ENCODE results near the gene FGF22. TPM values are rescaled to one million over a fixed set of nuclear protein-coding genes. Genes with fewer than 3 reads are reported as not detected.
A peak's percentile ranks its signal among the peaks of the same experiment; 100 is the strongest.
"Not testable (repeated sequence)": the region's sequence is repeated elsewhere in the genome, so short reads cannot be mapped to it uniquely, and the experiment has no call there.

Gene FGF22
- total and polyA plus RNA-seq, 2 donors from 2014 or later: 0.19 to 0.71 TPM

DNA sequence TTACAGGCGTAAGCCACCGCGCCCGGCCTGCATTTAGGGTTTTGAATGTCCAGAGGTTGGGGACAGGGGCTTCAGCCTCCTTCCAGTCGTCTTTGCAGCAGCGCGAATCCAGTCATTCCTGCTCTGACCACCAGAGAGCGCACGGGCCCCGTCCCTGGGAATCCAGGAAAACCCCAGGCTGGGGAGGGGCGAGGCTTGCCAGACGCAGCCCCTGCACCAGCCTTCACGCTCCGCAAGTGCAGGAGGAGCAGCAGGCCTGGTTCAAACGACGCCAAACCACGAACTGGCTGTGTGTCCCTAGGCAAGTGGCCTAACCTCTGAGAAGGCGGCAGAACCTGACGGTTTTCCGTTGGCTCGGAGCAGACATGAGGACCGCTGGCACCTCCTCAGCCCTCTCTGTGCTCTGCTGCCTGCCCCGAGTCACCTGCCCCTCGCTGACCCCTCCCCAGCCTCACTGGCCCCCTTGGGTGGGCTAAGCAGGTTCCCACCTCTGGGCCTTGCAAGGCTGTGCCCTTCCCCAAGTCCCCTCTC, 25.3 kb downstream of the FGF22 start:
- Histone ChIP-seq H3K9ac (ENCODE audit: low read length in 3 of 3) (no peak overlapping the region), H3K27me3 (ENCODE audit: control insufficient read depth, insufficient read depth, low read length) (no peaks in the 10 kb centered on the region), H3K9me3 (ENCODE audit: control insufficient read depth in 2 of 3, insufficient read depth in 1 of 3, low read length in 3 of 3) (no peaks in the 10 kb centered on the region), H3K36me3 (ENCODE audit: control insufficient read depth in 2 of 3, insufficient read depth in 3 of 3, low read length in 3 of 3) (no peaks in the 10 kb centered on the region), H3K4me1 (ENCODE audit: control insufficient read depth in 2 of 3, insufficient read depth in 2 of 3, low read depth in 1 of 3, low read length in 3 of 3) (peaks cover 0 to 36% (median 8%) of the 10 kb centered on the region in 3 donors), H3K27ac (ENCODE audit: low read depth in 2 of 2, low read length in 2 of 2) (no peak overlapping the region), H3K4me3 (ENCODE audit: low read length in 3 of 3) (peak overlapping the region in 2 of 3 donors; percentile 25 to 58)
- DNase-seq (peak; percentile 86 to 94 (median 92)), FAIRE-seq (no peak)
- intact Hi-C loops (cut with DNase I): loop anchor here (5.0 kb wide), 1 partner anchor 62 kb away; no protein-coding TSS in a partner anchor
- TF ChIP-seq, protein P1, sequence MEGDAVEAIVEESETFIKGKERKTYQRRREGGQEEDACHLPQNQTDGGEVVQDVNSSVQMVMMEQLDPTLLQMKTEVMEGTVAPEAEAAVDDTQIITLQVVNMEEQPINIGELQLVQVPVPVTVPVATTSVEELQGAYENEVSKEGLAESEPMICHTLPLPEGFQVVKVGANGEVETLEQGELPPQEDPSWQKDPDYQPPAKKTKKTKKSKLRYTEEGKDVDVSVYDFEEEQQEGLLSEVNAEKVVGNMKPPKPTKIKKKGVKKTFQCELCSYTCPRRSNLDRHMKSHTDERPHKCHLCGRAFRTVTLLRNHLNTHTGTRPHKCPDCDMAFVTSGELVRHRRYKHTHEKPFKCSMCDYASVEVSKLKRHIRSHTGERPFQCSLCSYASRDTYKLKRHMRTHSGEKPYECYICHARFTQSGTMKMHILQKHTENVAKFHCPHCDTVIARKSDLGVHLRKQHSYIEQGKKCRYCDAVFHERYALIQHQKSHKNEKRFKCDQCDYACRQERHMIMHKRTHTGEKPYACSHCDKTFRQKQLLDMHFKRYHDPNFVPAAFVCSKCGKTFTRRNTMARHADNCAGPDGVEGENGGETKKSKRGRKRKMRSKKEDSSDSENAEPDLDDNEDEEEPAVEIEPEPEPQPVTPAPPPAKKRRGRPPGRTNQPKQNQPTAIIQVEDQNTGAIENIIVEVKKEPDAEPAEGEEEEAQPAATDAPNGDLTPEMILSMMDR (IDR thresholded peaks at IDR 0.05; ENCODE audit: borderline replicate concordance, extremely low read depth, insufficient read depth): peak; percentile 98

DNA sequence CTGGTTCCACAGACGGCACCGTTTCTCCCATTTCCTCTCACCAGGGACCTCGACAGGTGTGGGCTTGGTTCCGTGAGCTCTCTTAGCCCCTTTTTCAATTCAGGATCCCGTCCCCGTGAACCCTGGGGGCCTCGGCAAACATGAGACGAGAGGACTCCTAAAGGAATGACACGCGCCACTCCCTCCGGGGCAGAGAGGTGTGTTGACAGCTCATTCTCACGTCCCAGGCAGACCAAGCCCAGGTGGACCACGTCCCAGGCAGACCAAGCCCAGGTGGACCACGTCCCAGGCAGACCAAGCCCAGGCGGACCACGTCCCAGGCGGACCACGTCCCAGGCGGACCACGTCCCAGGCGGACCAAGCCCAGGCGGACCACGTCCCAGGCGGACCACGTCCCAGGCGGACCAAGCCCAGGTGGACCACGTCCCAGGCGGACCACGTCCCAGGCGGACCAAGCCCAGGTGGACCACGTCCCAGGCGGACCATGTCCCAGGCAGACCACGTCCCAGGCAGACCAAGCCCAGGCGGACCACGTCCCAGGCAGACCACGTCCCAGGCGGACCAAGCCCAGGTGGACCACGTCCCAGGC, 27.4 kb downstream of the FGF22 start:
- not testable (repeated sequence) for H3K36me3 ChIP-seq (ENCODE audit: control insufficient read depth in 2 of 3, insufficient read depth in 3 of 3, low read length in 3 of 3); FAIRE-seq; H3K9me3 ChIP-seq (ENCODE audit: control insufficient read depth in 2 of 3, insufficient read depth in 1 of 3, low read length in 3 of 3); H3K27ac ChIP-seq (ENCODE audit: low read depth in 2 of 2, low read length in 2 of 2); DNase-seq; H3K27me3 ChIP-seq (ENCODE audit: control insufficient read depth, insufficient read depth, low read length); H3K4me3 ChIP-seq (ENCODE audit: low read length in 3 of 3); H3K9ac ChIP-seq (ENCODE audit: low read length in 3 of 3)
- intact Hi-C loops (cut with DNase I): loop anchor here (5.0 kb wide), 1 partner anchor 60 kb away; no protein-coding TSS in a partner anchor
- H3K4me1 ChIP-seq (ENCODE audit: control insufficient read depth in 2 of 3, insufficient read depth in 2 of 3, low read depth in 1 of 3, low read length in 3 of 3): peaks cover 0 to 15% (median 4%) of the 10 kb centered on the region in 3 donors

DNA sequence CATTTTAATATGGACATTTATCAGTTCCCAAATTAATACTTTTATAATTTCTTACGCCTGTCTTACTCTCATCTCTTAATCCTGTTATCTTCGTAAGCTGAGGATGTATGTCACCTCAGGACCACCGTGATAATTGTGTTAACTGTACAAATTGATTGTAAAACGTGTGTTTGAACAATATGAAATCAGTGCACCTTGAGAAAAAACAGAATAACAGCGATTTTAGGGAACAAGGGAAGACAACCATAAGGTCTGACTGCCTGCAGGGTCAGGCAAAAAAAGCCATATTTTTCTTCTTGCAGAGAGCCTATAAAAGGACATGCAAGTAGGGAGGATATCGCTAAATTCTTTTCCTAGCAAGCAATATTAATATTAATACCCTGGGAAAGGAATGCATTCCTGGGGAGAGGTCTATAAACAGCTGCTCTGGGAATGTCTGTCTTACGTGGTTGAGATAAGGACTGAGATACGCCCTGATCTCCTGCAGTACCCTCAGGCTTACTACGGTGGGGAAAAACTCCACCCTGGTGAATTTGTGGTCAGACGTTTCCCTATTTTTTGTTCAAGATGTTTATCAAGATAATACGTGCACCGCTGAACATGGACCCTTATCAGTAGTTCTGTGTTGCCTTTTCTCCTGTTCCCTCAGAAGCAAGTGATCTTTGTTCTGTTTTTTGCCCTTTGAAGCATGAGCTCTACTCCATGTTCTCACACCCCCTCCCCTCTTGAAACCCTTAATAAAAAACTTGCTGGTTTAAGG, 29.2 kb downstream of the FGF22 start:
- not testable (repeated sequence) for H3K27ac ChIP-seq (ENCODE audit: low read depth in 2 of 2, low read length in 2 of 2); DNase-seq; H3K27me3 ChIP-seq (ENCODE audit: control insufficient read depth, insufficient read depth, low read length); H3K9me3 ChIP-seq (ENCODE audit: control insufficient read depth in 2 of 3, insufficient read depth in 1 of 3, low read length in 3 of 3); H3K36me3 ChIP-seq (ENCODE audit: control insufficient read depth in 2 of 3, insufficient read depth in 3 of 3, low read length in 3 of 3); H3K4me1 ChIP-seq (ENCODE audit: control insufficient read depth in 2 of 3, insufficient read depth in 2 of 3, low read depth in 1 of 3, low read length in 3 of 3); FAIRE-seq; H3K4me3 ChIP-seq (ENCODE audit: low read length in 3 of 3); H3K9ac ChIP-seq (ENCODE audit: low read length in 3 of 3)
- intact Hi-C loops (cut with DNase I): loop anchor here (5.0 kb wide), 1 partner anchor 58 kb away; no protein-coding TSS in a partner anchor

DNA sequence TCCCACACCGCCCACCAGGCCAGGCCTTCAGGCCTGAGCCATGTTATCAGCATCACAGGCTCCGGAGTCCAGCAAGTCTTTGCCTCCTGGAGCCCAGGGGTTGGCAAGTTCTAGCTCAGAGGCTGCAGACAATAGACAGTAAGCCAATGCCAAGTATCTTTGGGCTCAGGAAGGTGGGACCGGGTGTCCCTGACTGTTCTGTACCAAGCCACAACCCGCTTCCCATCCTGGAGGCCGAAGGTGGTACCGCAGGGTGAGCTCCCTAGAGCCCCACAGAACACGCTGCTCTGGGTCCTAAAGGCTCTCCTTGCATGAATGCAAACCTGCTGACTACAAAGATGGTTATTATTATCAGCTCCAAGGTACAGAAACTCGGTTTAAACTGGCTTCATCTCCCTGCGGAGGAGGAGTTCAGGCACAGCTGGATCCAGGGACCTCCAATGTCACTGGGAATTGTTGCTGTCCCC, 31.0 kb downstream of the FGF22 start:
- FAIRE-seq (no peak), DNase-seq (no peak)
- Histone ChIP-seq H3K4me1 (ENCODE audit: control insufficient read depth in 2 of 3, insufficient read depth in 2 of 3, low read depth in 1 of 3, low read length in 3 of 3) (peaks cover 0 to 4% (median 0%) of the 10 kb centered on the region in 3 donors), H3K9ac (ENCODE audit: low read length in 3 of 3) (no peak overlapping the region), H3K36me3 (ENCODE audit: control insufficient read depth in 2 of 3, insufficient read depth in 3 of 3, low read length in 3 of 3) (no peaks in the 10 kb centered on the region), H3K27me3 (ENCODE audit: control insufficient read depth, insufficient read depth, low read length) (no peaks in the 10 kb centered on the region), H3K27ac (ENCODE audit: low read depth in 2 of 2, low read length in 2 of 2) (no peak overlapping the region), H3K4me3 (ENCODE audit: low read length in 3 of 3) (no peak overlapping the region), H3K9me3 (ENCODE audit: control insufficient read depth in 2 of 3, insufficient read depth in 1 of 3, low read length in 3 of 3) (no peaks in the 10 kb centered on the region)
- TF ChIP-seq, protein P1 (IDR thresholded peaks at IDR 0.05; ENCODE audit: borderline replicate concordance, extremely low read depth, insufficient read depth): no peak
- intact Hi-C loops (cut with DNase I): no loop called here

Data from kidney (tissue), 14 donors.